K562 (cell line): Measurements from ENCODE around the gene DNASE1L2. TPM values are rescaled to one million over a fixed set of nuclear protein-coding genes. Genes with fewer than 3 reads are reported as not detected.

Source experiments
- CBFA2T2 ChIP-seq: fragments of 450-650 bp; conservative IDR thresholded peaks from 2 replicates; pipeline ENCODE4 v1.6.1; 2017; ENCODE audit warnings: mild to moderate bottlenecking
- CBFA2T3 ChIP-seq: fragments of 450-650 bp; IDR thresholded peaks from 2 replicates; pipeline ENCODE4 v1.6.1; 2017
- CBX8 ChIP-seq: fragments of 200-600 bp; sonication (generic); IDR thresholded peaks from 2 replicates; pipeline ENCODE4 v1.6.1; 2012; ENCODE audit warnings: borderline replicate concordance, mixed run types, low read depth, mild to moderate bottlenecking, moderate library complexity, mixed read lengths, low read length, control low read depth, inconsistent platforms; ENCODE audit not compliant: poor library complexity, severe bottlenecking; ENCODE audit errors: extremely low read depth
- CREM ChIP-seq: IDR thresholded peaks from 2 replicates; pipeline ENCODE4 v1.6.1; 2014; ENCODE audit warnings: antibody characterized with exemption, low read depth
- HMGN3 ChIP-seq: IDR thresholded peaks from 2 replicates; pipeline ENCODE4 v1.6.1; 2011; ENCODE audit warnings: borderline replicate concordance, low read depth, mild to moderate bottlenecking, mixed read lengths, low read length; ENCODE audit not compliant: insufficient read length; ENCODE audit errors: extremely low read depth
- KAT7 ChIP-seq: sonication (generic); formaldehyde crosslinking; IDR thresholded peaks from 2 replicates; pipeline ENCODE4 v1.8.0; 2022; ENCODE audit warnings: missing genetic modification reagents, mild to moderate bottlenecking, borderline replicate concordance
- PHF21A ChIP-seq: fragments of 450-650 bp; IDR thresholded peaks from 2 replicates; pipeline ENCODE4 v1.6.1; 2017; ENCODE audit warnings: low read depth, borderline replicate concordance
- PML ChIP-seq: IDR thresholded peaks from 2 replicates; pipeline ENCODE4 v1.6.1; 2012; ENCODE audit warnings: low read length, inconsistent platforms
- POLR2B ChIP-seq: fragments of 450-650 bp; IDR thresholded peaks from 2 replicates; pipeline ENCODE4 v1.6.1; 2018; ENCODE audit warnings: low read depth; ENCODE audit not compliant: partially characterized antibody
- PTTG1 ChIP-seq: fragments of 450-650 bp; IDR thresholded peaks from 2 replicates; pipeline ENCODE4 v1.6.1; 2016; ENCODE audit warnings: low read depth, mild to moderate bottlenecking, missing genetic modification characterization, missing compliant biosample characterization
- RAD21 ChIP-seq, 2 experiments: fragments of 250-450 bp in 1 of 2; fragments of 450-650 bp in 1 of 2; sonication (Bioruptor Pico) in 1 of 2; formaldehyde crosslinking in 1 of 2; IDR thresholded peaks in 1 of 2; conservative IDR thresholded peaks in 1 of 2; 2 replicates each; pipeline versions ENCODE4 v1.4.0 to v1.8.0; 2020 to 2022; ENCODE audit warnings: mild to moderate bottlenecking in 2 of 2, moderate library complexity in 1 of 2
- RCOR1 ChIP-seq, 2 experiments: IDR thresholded peaks; 2 replicates each; pipeline ENCODE4 v1.6.1; 2012; ENCODE audit warnings: low read depth in 2 of 2, low read length in 2 of 2, borderline replicate concordance in 1 of 2, improper control_type of control experiment in 1 of 2
- RNF2 ChIP-seq: sonication (generic); IDR thresholded peaks from 2 replicates; pipeline ENCODE4 v1.6.1; 2016
- UBTF ChIP-seq, 2 experiments: IDR thresholded peaks; 2 replicates each; pipeline ENCODE4 v1.6.1; 2012; ENCODE audit warnings: improper control_type of control experiment in 2 of 2, low read depth in 2 of 2, low read length in 2 of 2, borderline replicate concordance in 1 of 2
- USF1 ChIP-seq: sonication (generic); formaldehyde crosslinking; IDR thresholded peaks from 2 replicates; pipeline ENCODE4 v1.9.0; 2022; ENCODE audit warnings: mild to moderate bottlenecking, missing genetic modification reagents
- ZBTB7A ChIP-seq: IDR thresholded peaks from 2 replicates; pipeline ENCODE4 v1.6.1; 2011; ENCODE audit warnings: low read depth, mild to moderate bottlenecking, low read length, moderate library complexity, borderline replicate concordance; ENCODE audit not compliant: control insufficient read depth
- ZNF449 ChIP-seq: fragments of 250-450 bp; sonication (Bioruptor Pico); IDR thresholded peaks from 2 replicates; pipeline ENCODE4 v1.8.0; 2022; ENCODE audit warnings: moderate library complexity, mild to moderate bottlenecking, inconsistent platforms
- polyA plus RNA-seq, 8 experiments: library from polyadenylated mRNA; depleted of rRNA in 4 of 8; stranded (reverse) in 5 of 8; unstranded in 3 of 8; fragments of >200 nt; fragmentation: Nextera tagmentation in 2 of 8; fragmentation: Illumina TruSeq in 1 of 8; extraction: Ambion mirVana in 2 of 8; extraction: Trizol in 1 of 8; gene quantifications; 2 replicates each; pipeline versions ENCODE4 v1.2.1 to v1.2.3, GENCODE V29; 2011 to 2014; ENCODE audit warnings: inconsistent platforms in 1 of 8, missing spikeins in 1 of 8
- total RNA-seq, 7 experiments: library from RNA; depleted of rRNA in 6 of 7; stranded (reverse); fragments of >200 nt in 6 of 7; fragmentation: Illumina TruSeq in 2 of 7; extraction: Trizol in 2 of 7; gene quantifications; 2 replicates each; pipeline versions ENCODE4 v1.2.1 to v1.2.3, GENCODE V29; 2011 to 2021; ENCODE audit warnings: low replicate concordance in 1 of 7
- TF ChIP-seq, protein P1 (sequence below): conservative IDR thresholded peaks from 2 replicates; pipeline ENCODE4 v1.6.1; 2011; ENCODE audit warnings: low read depth, mild to moderate bottlenecking, low read length; ENCODE audit not compliant: control insufficient read depth

Gene DNASE1L2
- total and polyA plus RNA-seq, 9 of the 15 experiments (the other 6 are each of a cell fraction or from before 2014, with no cell fraction given) = 0.08 to 2.7 (median 1.7) TPM; not detected in 1

DNA sequence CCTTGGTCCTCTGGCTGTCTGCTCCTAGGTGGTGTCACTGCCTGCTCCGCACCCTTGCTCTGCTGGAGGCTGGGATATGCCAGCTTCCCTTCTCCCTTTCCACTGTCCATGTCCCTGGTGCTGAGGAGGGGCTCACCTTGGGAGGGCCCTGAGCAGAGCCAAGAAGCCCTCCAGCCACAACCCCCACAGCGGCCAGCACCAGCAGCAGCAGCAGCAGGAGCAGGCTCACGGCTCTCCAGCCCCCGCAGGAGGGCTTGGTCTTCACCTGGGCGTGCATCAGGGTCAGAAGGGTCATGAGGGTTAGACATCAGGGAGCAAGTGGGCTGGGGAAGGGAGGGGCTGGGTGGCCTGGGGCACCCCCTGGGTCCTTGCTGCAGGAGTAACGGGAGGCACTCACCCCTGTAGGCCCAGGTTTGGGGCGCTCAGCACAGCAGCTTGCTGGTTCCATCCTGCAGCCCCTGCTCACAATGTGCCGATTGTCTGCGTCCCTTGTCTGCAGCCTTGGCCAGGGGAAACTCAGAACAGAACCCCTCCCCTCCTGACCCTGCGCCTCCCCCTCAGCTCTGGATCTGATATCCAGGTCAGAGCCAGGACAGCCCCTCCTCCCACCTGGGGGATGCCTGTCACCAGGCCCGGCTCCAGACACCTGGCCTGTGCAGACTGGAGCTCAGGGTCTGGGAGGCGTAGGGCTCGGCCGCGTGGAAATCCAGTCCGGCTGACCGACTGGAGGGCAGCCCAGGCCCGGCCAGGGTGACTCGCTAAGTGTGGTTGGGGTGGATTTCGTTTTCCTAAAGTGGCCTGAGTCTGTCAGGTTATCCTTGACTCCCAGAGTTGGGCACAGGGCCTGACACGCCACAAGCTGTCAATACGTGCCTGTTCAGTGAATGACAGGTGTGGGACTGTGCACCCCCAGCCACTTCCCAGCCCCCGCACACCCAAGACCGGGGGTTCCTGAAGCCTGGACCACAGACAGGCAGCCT, 25.6 kb upstream of the DNASE1L2 start, which contains the start of gene BRICD5 (continued):
- TF ChIP-seq, protein P1, sequence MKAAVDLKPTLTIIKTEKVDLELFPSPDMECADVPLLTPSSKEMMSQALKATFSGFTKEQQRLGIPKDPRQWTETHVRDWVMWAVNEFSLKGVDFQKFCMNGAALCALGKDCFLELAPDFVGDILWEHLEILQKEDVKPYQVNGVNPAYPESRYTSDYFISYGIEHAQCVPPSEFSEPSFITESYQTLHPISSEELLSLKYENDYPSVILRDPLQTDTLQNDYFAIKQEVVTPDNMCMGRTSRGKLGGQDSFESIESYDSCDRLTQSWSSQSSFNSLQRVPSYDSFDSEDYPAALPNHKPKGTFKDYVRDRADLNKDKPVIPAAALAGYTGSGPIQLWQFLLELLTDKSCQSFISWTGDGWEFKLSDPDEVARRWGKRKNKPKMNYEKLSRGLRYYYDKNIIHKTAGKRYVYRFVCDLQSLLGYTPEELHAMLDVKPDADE = peak; percentile 20; the same call in 1 of the 2 replicates
- TF ChIP-seq RNF2 = peak; percentile 30; the same call in 1 of the 2 replicates
- TF ChIP-seq ZNF449 = no peak
- 0 out of 4 replicates have a peak, but pooled peaks of 1 of the 2 experiments have one; percentile 38 for TF ChIP-seq RCOR1 (IDR thresholded peaks at IDR 0.05; ENCODE audit: borderline replicate concordance in 1 of 2, low read depth in 2 of 2, low read length in 2 of 2)
- peak; percentile 57 for TF ChIP-seq POLR2B
- peak; percentile 69 for TF ChIP-seq HMGN3
- TF ChIP-seq RAD21 (CRISPR knock-in tag; conservative IDR thresholded peaks at IDR 0.05 in 1 of 2, IDR thresholded peaks at IDR 0.05 in 1 of 2) = no peak
- peak; percentile 3; the same call in 1 of the 2 replicates for TF ChIP-seq PML
- peak; percentile 35; the same call in 1 of the 2 replicates for TF ChIP-seq CBFA2T2
- peak; percentile 12; the same call in 1 of the 2 replicates for TF ChIP-seq USF1
- no peak for TF ChIP-seq PTTG1 (tag)
- 0 out of 2 replicates have a peak, but pooled peaks have one; percentile 48 for TF ChIP-seq PHF21A
- TF ChIP-seq CREM = peak; percentile 34
- TF ChIP-seq UBTF (IDR thresholded peaks at IDR 0.05; ENCODE audit: borderline replicate concordance in 1 of 2, low read depth in 2 of 2, low read length in 2 of 2) = 0 out of 4 replicates have a peak, but pooled peaks of 1 of the 2 experiments have one; percentile 52
- TF ChIP-seq CBX8 = no peak
- peak; percentile 54 for TF ChIP-seq CBFA2T3
- TF ChIP-seq KAT7 (CRISPR knock-in tag) = 0 out of 2 replicates have a peak, but pooled peaks have one; percentile 52
- peak; percentile 76; the same call in 1 of the 2 replicates for TF ChIP-seq ZBTB7A
